ENCODE data around the gene CDC42BPA. TPM values are rescaled to one million over a fixed set of nuclear protein-coding genes. Genes with fewer than 3 reads are reported as not detected.

The CDC42BPA gene
- total and polyA plus RNA-seq, 2 of the 8 experiments (the other 6 are each of a cell fraction or from before 2014, with no cell fraction given) = 7.1 to 28.5 TPM

- H3K79me1 ChIP-seq (ENCODE audit: low read depth, low read length) = no peaks in the 10 kb centered on the region
- 98% methylated on average over 4 of the region's 4 CpGs; no CpG with 5 or more reads in 1 of the 2 experiments for WGBS, 2 experiments (ENCODE audit: extremely low coverage in 1 of 2, insufficient coverage in 1 of 2, insufficient read length in 1 of 2, insufficient replicate concordance in 2 of 2, low coverage in 1 of 2, low lambda C conversion rate in 2 of 2, missing lambda C conversion rate in 1 of 2)
- H4K91ac ChIP-seq (replicated peaks; ENCODE audit: insufficient read length, low read length) = no peak overlapping the region
- H3K4ac ChIP-seq (replicated peaks; ENCODE audit: insufficient read length, low read depth, low read length) = no peak overlapping the region
- DNase-seq (ENCODE audit: low read depth in 1 of 2, low spot score in 2 of 2) (no peak), FAIRE-seq (no peak)
- no peaks in the 10 kb centered on the region for H3K27me3 ChIP-seq (replicated peaks in 1 of 4; ENCODE audit: control insufficient read depth in 3 of 4, extremely low read depth in 1 of 4, insufficient read depth in 3 of 4, low read length in 3 of 4)
- H3K14ac ChIP-seq (ENCODE audit: insufficient read length) = no peak overlapping the region
- no peak overlapping the region for H3K23ac ChIP-seq (ENCODE audit: insufficient read length)
- POLR2A ChIA-PET (ENCODE audit: partially characterized antibody) = no interaction called here
- no peaks in the 10 kb centered on the region for H4K20me1 ChIP-seq (replicated peaks in 1 of 2; ENCODE audit: control insufficient read depth in 1 of 2, insufficient read depth in 2 of 2, low read length in 2 of 2)
- no peak overlapping the region for H3K18ac ChIP-seq (ENCODE audit: extremely low read depth, low read length)
- peaks cover 0 to 12% (median 2%) of the 10 kb centered on the region in 4 experiments; a peak in 4 of 8 replicates for H3K36me3 ChIP-seq (ENCODE audit: control insufficient read depth in 2 of 4, insufficient read depth in 4 of 4, low read length in 3 of 4)
- no peak overlapping the region for H3K4me3 ChIP-seq (ENCODE audit: extremely low read depth in 1 of 4, insufficient read depth in 2 of 4, low read depth in 3 of 4, low read length in 4 of 4)
- H2BK15ac ChIP-seq (ENCODE audit: low read length) = no peak overlapping the region
- H3K4me2 ChIP-seq (ENCODE audit: insufficient read depth in 1 of 2, low read depth in 2 of 2, low read length in 2 of 2) = no peak overlapping the region
- CTCF ChIA-PET (ENCODE audit: partially characterized antibody) = no interaction called here
- no peak overlapping the region for H2BK20ac ChIP-seq (ENCODE audit: low read length)
- H2BK5ac ChIP-seq (ENCODE audit: low read depth, low read length) = no peak overlapping the region
- no peak overlapping the region for H3K56ac ChIP-seq (replicated peaks; ENCODE audit: insufficient read length, low read depth, low read length)
- no peak overlapping the region for H4K8ac ChIP-seq (ENCODE audit: extremely low read depth, insufficient read depth, low read length)
- H2AFZ ChIP-seq (ENCODE audit: low read length) = no peak overlapping the region
- H3K9me3 ChIP-seq (ENCODE audit: insufficient read depth in 2 of 2, low read depth in 1 of 2, low read length in 1 of 2) = no peaks in the 10 kb centered on the region
- H4K5ac ChIP-seq (ENCODE audit: insufficient read length, low read depth, low read length) = no peak overlapping the region
- H3K4me1 ChIP-seq (replicated peaks in 1 of 4; ENCODE audit: control insufficient read depth in 3 of 4, insufficient read depth in 4 of 4, low read length in 3 of 4) = no peaks in the 10 kb centered on the region
- H2BK120ac ChIP-seq (replicated peaks; ENCODE audit: low read depth, low read length) = no peak overlapping the region
- no peaks in the 10 kb centered on the region for H3K23me2 ChIP-seq (ENCODE audit: low read depth, low read length)
- H2BK12ac ChIP-seq (ENCODE audit: low read depth, low read length) = no peak overlapping the region
- H3K27ac ChIP-seq (ENCODE audit: low read depth, low read length) = no peak overlapping the region
- H2AK5ac ChIP-seq (ENCODE audit: low read depth, low read length) = no peak overlapping the region
- H3K9ac ChIP-seq (replicated peaks in 1 of 4; ENCODE audit: extremely low read depth in 1 of 4, low read depth in 3 of 4, low read length in 3 of 4) = no peak overlapping the region
- no peaks in the 10 kb centered on the region for H3K79me2 ChIP-seq (ENCODE audit: control insufficient read depth in 1 of 2, insufficient read depth in 2 of 2, low read length in 2 of 2)
- TF ChIP-seq BRCA1 (IDR thresholded peaks at IDR 0.05; ENCODE audit: low read depth, low read length) (no peak), CHD1 (IDR thresholded peaks at IDR 0.05; ENCODE audit: low read depth, low read length) (no peak), CHD2 (IDR thresholded peaks at IDR 0.05; ENCODE audit: low read length) (no peak), POLR2A (IDR thresholded peaks at IDR 0.05; ENCODE audit: control extremely low read depth in 1 of 2, low read depth in 2 of 2, low read length in 2 of 2) (no peak), POLR2AphosphoS5 (IDR thresholded peaks at IDR 0.05; ENCODE audit: low read depth, low read length) (no peak), CBX5 (IDR thresholded peaks at IDR 0.05; ENCODE audit: low read depth, low read length) (no peak), RNF2 (IDR thresholded peaks at IDR 0.05; ENCODE audit: borderline replicate concordance, low read depth, low read length, missing control alignments, poor library complexity, severe bottlenecking) (no peak), HDAC6 (IDR thresholded peaks at IDR 0.05; ENCODE audit: low read depth, low read length) (no peak), SP4 (IDR thresholded peaks at IDR 0.05; ENCODE audit: low read length) (no peak), RXRA (IDR thresholded peaks at IDR 0.05; ENCODE audit: insufficient read depth, low read depth, low read length) (no peak), MAFK (IDR thresholded peaks at IDR 0.05; ENCODE audit: low read depth, low read length) (no peak), HDAC2 (IDR thresholded peaks at IDR 0.05; ENCODE audit: borderline replicate concordance in 1 of 2, low read depth in 2 of 2, low read length in 2 of 2) (no peak), EZH2 (IDR thresholded peaks at IDR 0.05; ENCODE audit: low read depth, low read length, severe bottlenecking) (no peak)
Observed at GRCh38 chr1:227073786-227074185, 244.5 kb downstream of the CDC42BPA start.

Measured in H1 (cell line).